GM12874 (cell line): Measurements from ENCODE around the gene PKMYT1.

Experiments used
- CTCF ChIP-seq: IDR thresholded peaks from 2 replicates; pipeline ENCODE4 v1.5.1; 2011; ENCODE audit warnings: low read depth, mild to moderate bottlenecking, control low read depth, low read length, moderate library complexity; ENCODE audit not compliant: insufficient read depth

PKMYT1 gene

GRCh38 chr16:2990891-2991290 is 10.6 kb upstream of the PKMYT1 start:
- TF ChIP-seq CTCF = no peak

GRCh38 chr16:2988590-2989099 is 8.4 kb upstream of the PKMYT1 start:
- TF ChIP-seq CTCF = no peak

- TF ChIP-seq CTCF = no peak
Observed at GRCh38 chr16:2987833-2988232, 7.6 kb upstream of the PKMYT1 start.

GRCh38 chr16:2987286-2987685 is 7.0 kb upstream of the PKMYT1 start:
- TF ChIP-seq CTCF = no peak

- no peak for TF ChIP-seq CTCF
Observed at GRCh38 chr16:2986623-2987188, 6.5 kb upstream of the PKMYT1 start.

- TF ChIP-seq CTCF = no peak
Observed at GRCh38 chr16:2985893-2986355, 5.7 kb upstream of the PKMYT1 start.

GRCh38 chr16:2985462-2985861 is 5.2 kb upstream of the PKMYT1 start:
- TF ChIP-seq CTCF = no peak
